DND-41 (cell line): Measurements from ENCODE around the gene ALOX5.

ENCODE experiments used
- EZH2 ChIP-seq: IDR thresholded peaks from 3 replicates; pipeline ENCODE4 v1.6.1; 2012; ENCODE audit warnings: borderline replicate concordance, low read depth, mild to moderate bottlenecking, moderate library complexity, low read length, inconsistent platforms; ENCODE audit not compliant: severe bottlenecking
- TF ChIP-seq, protein P1 (sequence below): IDR thresholded peaks from 2 replicates; pipeline ENCODE4 v1.5.1; 2012; ENCODE audit warnings: borderline replicate concordance, low read length, moderate library complexity, mild to moderate bottlenecking; ENCODE audit not compliant: poor library complexity, severe bottlenecking; ENCODE audit errors: extremely low read depth

DNA sequence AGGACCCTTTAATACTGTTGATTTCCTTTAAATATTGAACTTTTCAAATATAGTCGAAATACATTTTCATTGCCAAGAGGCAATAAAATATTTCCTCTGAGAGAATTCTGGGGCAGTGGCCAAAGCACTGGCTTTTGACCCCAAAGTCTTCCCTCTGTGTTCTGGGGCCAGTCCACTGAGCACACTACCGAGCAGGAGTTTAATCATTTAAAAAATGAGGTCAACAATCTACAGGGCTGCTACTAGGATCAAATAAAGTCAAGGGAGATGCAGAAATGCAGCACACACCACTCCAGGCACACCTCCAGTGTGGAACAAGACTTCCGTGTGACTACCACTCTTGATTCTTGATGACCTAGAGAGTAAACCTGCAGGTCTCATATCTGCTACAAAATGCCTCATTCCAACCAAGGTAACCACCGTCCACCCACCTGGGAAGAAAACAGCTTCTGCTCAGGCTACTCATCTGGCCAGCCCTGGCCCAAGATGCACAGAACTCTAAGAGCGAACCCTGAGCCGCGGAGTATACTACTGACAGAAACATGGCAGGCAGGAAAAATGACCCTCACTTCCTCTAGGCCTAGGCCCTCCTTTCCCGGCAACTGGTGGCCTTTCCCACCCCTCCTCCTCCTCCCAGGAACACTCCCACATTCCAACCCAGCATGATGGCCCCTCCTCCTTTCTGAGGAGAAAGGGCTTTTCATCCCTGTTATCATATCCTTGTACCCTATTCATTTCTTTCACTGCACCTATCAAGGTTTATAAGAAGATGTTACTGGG, 97.7 kb downstream of the ALOX5 start:
- no peak for TF ChIP-seq EZH2
- TF ChIP-seq, protein P1, sequence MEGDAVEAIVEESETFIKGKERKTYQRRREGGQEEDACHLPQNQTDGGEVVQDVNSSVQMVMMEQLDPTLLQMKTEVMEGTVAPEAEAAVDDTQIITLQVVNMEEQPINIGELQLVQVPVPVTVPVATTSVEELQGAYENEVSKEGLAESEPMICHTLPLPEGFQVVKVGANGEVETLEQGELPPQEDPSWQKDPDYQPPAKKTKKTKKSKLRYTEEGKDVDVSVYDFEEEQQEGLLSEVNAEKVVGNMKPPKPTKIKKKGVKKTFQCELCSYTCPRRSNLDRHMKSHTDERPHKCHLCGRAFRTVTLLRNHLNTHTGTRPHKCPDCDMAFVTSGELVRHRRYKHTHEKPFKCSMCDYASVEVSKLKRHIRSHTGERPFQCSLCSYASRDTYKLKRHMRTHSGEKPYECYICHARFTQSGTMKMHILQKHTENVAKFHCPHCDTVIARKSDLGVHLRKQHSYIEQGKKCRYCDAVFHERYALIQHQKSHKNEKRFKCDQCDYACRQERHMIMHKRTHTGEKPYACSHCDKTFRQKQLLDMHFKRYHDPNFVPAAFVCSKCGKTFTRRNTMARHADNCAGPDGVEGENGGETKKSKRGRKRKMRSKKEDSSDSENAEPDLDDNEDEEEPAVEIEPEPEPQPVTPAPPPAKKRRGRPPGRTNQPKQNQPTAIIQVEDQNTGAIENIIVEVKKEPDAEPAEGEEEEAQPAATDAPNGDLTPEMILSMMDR: no peak
